Gastrocnemius medialis (tissue), 4 donors: Measurements from ENCODE around the gene CAPN2. TPM values are rescaled to one million over a fixed set of nuclear protein-coding genes. Genes with fewer than 3 reads are reported as not detected.

ENCODE experiments used
- ATAC-seq, 2 donors: fragments of 150-250 bp; one replicate each; pipeline ENCODE4 v1.9.1; 2016
- DNase-seq, 2 donors: peaks; one replicate each; pipeline ENCODE4 v3.0.0-alpha.2; 2019
- H3K27ac ChIP-seq, 4 donors: fragments of 200-600 bp; sonication (generic); 1 replicate in 1 of 4; 2 replicates in 3 of 4; pipeline ENCODE4 v1.5.1; 2016 to 2018; ENCODE audit warnings: mild to moderate bottlenecking in 2 of 4, moderate library complexity in 1 of 4
- H3K27me3 ChIP-seq, 3 donors: fragments of 200-600 bp; sonication (generic) in 2 of 3; 1 replicate in 1 of 3; 2 replicates in 2 of 3; pipeline versions ENCODE4 v1.5.1 to v1.6.0; 2016 to 2019; ENCODE audit warnings: mild to moderate bottlenecking in 1 of 3, moderate library complexity in 1 of 3
- H3K36me3 ChIP-seq, 2 donors: fragments of 200-600 bp; sonication (generic) in 1 of 2; one replicate each; pipeline ENCODE4 v1.5.1; 2017 to 2018
- H3K4me1 ChIP-seq, 2 donors: fragments of 200-600 bp; sonication (generic) in 1 of 2; one replicate each; pipeline ENCODE4 v1.5.1; 2016 to 2017; ENCODE audit warnings: mild to moderate bottlenecking in 2 of 2
- H3K4me3 ChIP-seq, 4 donors: fragments of 200-600 bp; sonication (generic) in 3 of 4; 1 replicate in 1 of 4; 2 replicates in 3 of 4; pipeline ENCODE4 v1.5.1; 2016 to 2019; ENCODE audit warnings: mild to moderate bottlenecking in 2 of 4
- H3K9me3 ChIP-seq, 3 donors: fragments of 200-600 bp; sonication (generic) in 2 of 3; 1 replicate in 1 of 3; 2 replicates in 2 of 3; pipeline ENCODE4 v1.5.1; 2016 to 2019
- CTCF ChIP-seq, 5 experiments: fragments of 450-650 bp in 3 of 5; fragments of 200-600 bp in 2 of 5; sonication (generic) in 2 of 5; IDR thresholded peaks in 4 of 5; conservative IDR thresholded peaks in 1 of 5; 1 replicate in 4 of 5; 2 replicates in 1 of 5; pipeline ENCODE4 v1.5.1; 2016 to 2019; ENCODE audit warnings: antibody characterized with exemption in 5 of 5, mild to moderate bottlenecking in 3 of 5, moderate library complexity in 3 of 5
- POLR2A ChIP-seq, 2 donors: fragments of 450-650 bp; IDR thresholded peaks; one replicate each; pipeline ENCODE4 v1.6.1; 2017; ENCODE audit warnings: antibody characterized with exemption in 2 of 2, mild to moderate bottlenecking in 2 of 2, moderate library complexity in 2 of 2
- in situ Hi-C, 4 donors: fragments of 200-750 bp; cut with MboI; loops; one replicate each; pipeline versions ENCODE4 v1.15.0 to v1.8.0; 2017; ENCODE audit warnings: low sequenced_read_pairs in 4 of 4
- intact Hi-C: fragments of 100-400 bp; cut with DNase I; formaldehyde crosslinking; loops from one replicate; pipeline ENCODE4 v1.15.1; 2023; ENCODE audit warnings: low total_unique reads
- total RNA-seq, 4 donors: library from RNA; depleted of rRNA; stranded (reverse); fragments of >200 nt; gene quantifications; one replicate each; pipeline versions ENCODE4 v1.1.0 to v1.2.3, GENCODE V29; 2016

The CAPN2 gene
- total RNA-seq, 4 donors from 2014 or later: 42.6 to 141 (median 89.4) TPM

- Histone ChIP-seq H3K9me3 (no peaks in the 10 kb centered on the region), H3K27me3 (no peaks in the 10 kb centered on the region), H3K27ac (no peak overlapping the region), H3K36me3 (no peaks in the 10 kb centered on the region), H3K4me3 (no peak overlapping the region), H3K4me1 (peaks cover 0 to 5% of the 10 kb centered on the region in 2 donors)
- intact Hi-C loops (no loop called here), in situ Hi-C loops (no loop called here)
- DNase-seq (no peak), ATAC-seq (no peak)
- TF ChIP-seq POLR2A (IDR thresholded peaks at IDR 0.05) (no peak), CTCF (IDR thresholded peaks at IDR 0.05 in 4 of 5, conservative IDR thresholded peaks at IDR 0.05 in 1 of 5) (no peak)
Measured at GRCh38 chr1:223667484-223668182, 44.7 kb upstream of the CAPN2 start.

DNA sequence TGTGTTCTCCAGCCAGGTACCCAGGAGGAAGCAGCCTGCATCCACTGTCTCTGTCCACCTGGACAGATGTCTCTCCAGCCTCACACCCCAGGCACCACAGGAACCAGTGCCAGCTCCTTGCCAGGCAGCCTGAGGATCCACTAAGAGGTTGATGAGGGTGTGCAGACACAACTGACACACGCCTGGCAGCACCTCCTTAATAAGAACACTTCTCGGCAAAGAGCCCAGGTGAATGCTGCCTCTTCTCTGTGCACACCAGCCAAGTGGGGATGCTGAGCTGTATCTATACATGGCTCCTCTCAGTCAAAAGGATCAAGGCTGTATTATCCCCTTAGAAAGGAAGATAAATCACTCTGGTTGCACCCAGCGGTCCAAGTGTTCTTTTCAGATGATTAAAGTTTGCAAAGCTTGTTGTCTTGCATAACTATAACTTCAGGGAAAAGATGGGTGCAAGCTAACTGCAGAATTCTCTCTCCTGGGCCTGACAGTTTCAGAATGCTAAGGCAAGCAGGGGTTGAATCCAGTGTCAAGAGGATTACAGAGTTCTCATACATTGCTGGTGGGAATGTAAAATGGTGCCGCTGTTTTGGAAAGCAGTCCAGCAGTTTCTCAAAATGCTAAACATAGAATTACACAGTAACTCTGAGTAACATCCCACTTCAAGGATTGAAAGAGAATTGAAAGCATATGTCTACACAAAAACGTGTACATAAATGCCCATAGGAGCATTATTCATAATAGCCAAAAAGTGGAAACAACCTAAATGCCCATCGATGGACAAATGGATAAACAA, 43.1 kb upstream of the CAPN2 start:
- intact Hi-C loops (no loop called here), in situ Hi-C loops (no loop called here)
- Histone ChIP-seq H3K9me3 (no peaks in the 10 kb centered on the region), H3K27ac (no peak overlapping the region), H3K4me3 (no peak overlapping the region), H3K4me1 (peaks cover 0 to 5% of the 10 kb centered on the region in 2 donors), H3K36me3 (no peaks in the 10 kb centered on the region), H3K27me3 (no peaks in the 10 kb centered on the region)
- no peak for ATAC-seq
- DNase-seq: no peak
- TF ChIP-seq CTCF (IDR thresholded peaks at IDR 0.05 in 4 of 5, conservative IDR thresholded peaks at IDR 0.05 in 1 of 5) (no peak), POLR2A (IDR thresholded peaks at IDR 0.05) (no peak)

- intact Hi-C loops: loop anchor here (1.0 kb wide), 1 partner anchor 139 kb away; no protein-coding TSS in a partner anchor
- Histone ChIP-seq H3K4me3 (no peak overlapping the region), H3K27me3 (no peaks in the 10 kb centered on the region), H3K36me3 (no peaks in the 10 kb centered on the region), H3K27ac (no peak overlapping the region), H3K9me3 (no peaks in the 10 kb centered on the region), H3K4me1 (peaks cover 0 to 5% of the 10 kb centered on the region in 2 donors)
- peak; percentile 60 to 74 for ATAC-seq
- in situ Hi-C loops: no loop called here
- DNase-seq: peak; percentile 9 to 25
- no peak for TF ChIP-seq POLR2A (IDR thresholded peaks at IDR 0.05)
- TF ChIP-seq CTCF (IDR thresholded peaks at IDR 0.05 in 4 of 5, conservative IDR thresholded peaks at IDR 0.05 in 1 of 5): peak in 3 of 5 experiments; percentile 41 to 47 (median 45)
Measured at GRCh38 chr1:223670458-223671159, 41.7 kb upstream of the CAPN2 start.

GRCh38 chr1:223674119-223674890, 38.0 kb upstream of the CAPN2 start:
- Histone ChIP-seq H3K27me3 (no peaks in the 10 kb centered on the region), H3K4me1 (peaks cover 0 to 5% of the 10 kb centered on the region in 2 donors), H3K36me3 (no peaks in the 10 kb centered on the region), H3K9me3 (no peaks in the 10 kb centered on the region), H3K27ac (no peak overlapping the region), H3K4me3 (no peak overlapping the region)
- in situ Hi-C loops: no loop called here
- no peak for DNase-seq
- intact Hi-C loops: no loop called here
- no peak for TF ChIP-seq POLR2A (IDR thresholded peaks at IDR 0.05)
- no peak for TF ChIP-seq CTCF (IDR thresholded peaks at IDR 0.05 in 4 of 5, conservative IDR thresholded peaks at IDR 0.05 in 1 of 5)
- ATAC-seq: no peak
